Tongue (tissue), 2 donors: ENCODE data around the gene ARFIP2. TPM values are rescaled to one million over a fixed set of nuclear protein-coding genes. Genes with fewer than 3 reads are reported as not detected.

Experiments used
- DNase-seq: peaks from one replicate; pipeline ENCODE4 v3.0.0-alpha.2; 2015
- total RNA-seq: library from RNA; depleted of rRNA; stranded (reverse); fragments of >200 nt; gene quantifications from one replicate; pipeline ENCODE4 v1.2.3, GENCODE V29; 2014

The ARFIP2 gene
- total RNA-seq, 1 donor from 2014 or later = 31.8 TPM

DNA sequence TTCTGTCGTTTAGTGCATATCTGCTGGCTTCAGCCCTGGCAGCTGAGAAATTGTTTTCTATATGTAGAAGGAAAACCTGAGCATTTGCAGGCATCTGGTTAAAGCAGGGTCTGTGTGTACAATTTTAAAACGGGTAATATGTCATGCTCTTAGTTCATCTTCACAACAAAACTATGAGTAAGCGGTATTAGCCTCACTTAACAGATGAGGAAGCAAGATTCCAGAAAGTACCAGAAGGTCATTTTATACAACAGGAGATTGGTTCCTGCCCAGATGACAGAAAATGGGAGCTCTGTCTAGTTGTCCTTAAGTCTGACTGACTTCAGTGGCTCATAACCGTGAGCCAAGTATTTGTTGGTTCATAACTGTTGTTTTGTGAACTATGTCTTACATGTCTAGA is 1.3 kb upstream of the ARFIP2 start:
- no peak for DNase-seq

DNA sequence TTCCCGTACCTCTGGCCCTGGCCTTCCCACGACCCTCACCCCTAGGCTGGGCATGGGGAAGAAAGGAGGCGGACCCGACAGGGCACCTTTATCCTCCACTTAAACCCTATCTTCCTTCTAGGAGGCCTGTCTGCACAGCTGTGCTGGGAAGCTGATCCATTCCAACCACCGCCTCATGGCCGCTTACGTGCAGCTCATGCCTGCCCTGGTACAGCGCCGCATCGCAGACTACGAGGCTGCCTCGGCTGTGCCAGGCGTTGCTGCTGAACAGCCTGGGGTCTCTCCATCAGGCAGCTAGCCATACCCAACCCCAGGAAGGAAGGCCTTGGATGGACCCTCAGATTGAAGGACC is 769 bp upstream of the ARFIP2 start:
- peak; percentile 32 for DNase-seq

DNA sequence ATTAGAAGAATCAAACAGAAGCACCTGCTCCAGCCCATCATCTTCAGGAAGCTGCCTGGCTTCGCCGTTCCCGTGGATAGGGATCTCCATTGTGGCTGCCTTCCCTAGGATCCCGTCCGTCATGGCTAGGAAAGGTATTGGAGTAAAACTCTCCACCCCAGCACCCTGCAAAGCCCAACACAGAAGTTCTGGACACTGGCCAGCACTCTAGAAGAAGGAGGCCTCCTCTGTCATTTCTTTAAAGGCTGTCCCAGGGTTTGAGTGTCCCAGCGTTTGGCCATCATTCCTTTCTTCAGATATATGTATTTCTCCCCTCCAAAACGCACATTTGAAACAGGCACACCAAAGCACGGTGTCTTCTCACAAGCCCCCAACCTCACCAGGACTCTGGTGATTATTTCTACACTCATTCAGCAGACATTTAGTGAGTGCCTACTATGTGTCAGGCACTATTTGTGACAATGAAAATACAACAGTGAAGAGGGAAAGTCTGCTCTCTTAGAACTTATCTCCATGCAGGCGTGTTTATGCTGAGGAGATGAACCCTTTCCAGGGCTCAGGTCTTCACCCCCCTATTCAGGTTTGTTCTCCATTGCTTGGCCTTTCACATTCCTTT is 724 bp downstream of the ARFIP2 start:
- DNase-seq = no peak

DNA sequence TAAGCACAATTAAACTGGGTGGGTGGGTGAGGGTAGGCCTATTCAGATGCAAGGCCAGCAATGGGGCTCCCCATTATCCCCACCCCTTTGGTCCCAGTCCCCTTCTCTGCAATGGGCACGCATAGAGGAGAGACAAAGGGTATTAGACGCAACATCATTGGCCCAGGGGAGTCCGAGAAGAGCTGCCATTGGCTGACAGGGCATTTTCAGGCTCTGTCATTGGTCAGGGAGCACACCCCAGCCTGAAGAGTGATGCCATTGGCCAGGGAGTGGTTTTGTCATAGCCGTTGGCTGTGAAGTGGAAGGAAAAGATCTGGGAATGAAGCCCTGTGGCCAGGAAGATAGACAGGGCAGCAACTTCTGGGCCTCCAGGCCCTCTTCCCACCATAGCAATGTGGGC is 4.6 kb downstream of the ARFIP2 start:
- DNase-seq = no peak

DNA sequence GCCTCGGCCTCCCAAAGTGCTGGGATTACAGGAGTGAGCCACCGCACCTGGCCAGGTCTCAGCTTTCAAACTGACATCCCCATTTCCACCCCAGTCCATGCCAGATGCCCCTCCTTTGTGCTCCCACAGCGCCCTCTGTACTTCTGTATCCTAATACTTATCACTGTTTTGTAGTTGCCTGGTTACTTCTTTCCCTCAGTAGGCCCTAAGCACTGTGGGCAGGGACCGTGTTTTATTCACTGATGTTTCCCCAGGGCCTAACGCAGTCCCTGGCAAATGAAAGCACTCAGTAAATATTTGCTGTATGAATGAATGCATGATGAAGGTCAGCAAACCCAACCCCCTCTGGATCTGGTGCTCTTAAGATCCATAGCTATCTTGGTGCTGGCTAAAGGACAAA is 5.2 kb downstream of the ARFIP2 start:
- no peak for DNase-seq

DNA sequence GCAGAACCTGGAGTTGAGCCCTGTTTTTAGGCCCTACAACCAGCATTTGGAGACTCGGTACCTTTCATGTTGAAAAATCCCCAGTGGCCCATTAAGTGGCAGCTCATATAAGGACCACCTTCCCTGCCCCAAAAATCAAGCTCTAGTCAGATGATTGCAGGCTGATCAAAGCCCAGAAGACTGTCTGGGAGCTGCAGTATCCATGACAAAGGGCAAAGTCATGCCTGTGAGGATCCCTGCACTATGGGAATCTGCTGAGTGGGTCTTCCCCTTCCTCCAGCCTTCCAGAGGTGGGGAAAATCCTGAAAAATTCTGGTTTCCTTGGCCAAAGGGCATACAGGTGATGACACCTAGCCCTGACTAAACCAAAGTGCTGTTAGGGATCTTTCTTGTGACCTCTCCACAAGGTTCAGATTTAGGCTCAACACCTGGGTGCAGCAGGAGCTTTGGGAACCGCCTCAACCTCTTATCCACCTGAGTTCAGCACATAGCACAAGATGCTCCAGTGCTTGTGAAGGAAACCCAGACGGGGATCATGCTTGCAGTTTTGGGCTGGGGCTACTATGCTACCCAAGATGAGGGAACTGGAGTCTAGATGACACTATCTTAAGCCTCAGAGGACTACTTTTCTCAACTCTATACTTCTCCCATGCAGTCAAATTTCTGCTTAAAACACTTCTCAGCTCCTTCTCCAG is 6.2 kb downstream of the ARFIP2 start:
- no peak for DNase-seq

DNA sequence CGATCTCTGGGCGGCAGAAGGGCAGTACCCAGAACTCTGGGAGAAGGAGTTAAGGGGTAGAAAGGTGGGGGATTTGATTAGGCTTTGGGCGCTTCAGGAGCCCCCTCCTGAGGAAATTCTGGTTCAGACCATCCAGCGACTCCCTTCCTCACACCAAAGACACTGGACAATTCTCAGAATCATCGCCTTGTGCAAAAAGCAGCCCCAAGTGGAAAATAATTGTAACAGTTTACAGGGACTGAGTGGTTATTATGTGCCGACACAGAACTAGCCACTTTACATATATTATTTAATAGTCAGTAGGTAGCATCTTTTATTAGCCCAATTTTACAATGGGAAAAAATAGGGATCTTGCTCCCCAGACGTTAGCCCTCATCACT is 6.7 kb downstream of the ARFIP2 start:
- no peak for DNase-seq

DNA sequence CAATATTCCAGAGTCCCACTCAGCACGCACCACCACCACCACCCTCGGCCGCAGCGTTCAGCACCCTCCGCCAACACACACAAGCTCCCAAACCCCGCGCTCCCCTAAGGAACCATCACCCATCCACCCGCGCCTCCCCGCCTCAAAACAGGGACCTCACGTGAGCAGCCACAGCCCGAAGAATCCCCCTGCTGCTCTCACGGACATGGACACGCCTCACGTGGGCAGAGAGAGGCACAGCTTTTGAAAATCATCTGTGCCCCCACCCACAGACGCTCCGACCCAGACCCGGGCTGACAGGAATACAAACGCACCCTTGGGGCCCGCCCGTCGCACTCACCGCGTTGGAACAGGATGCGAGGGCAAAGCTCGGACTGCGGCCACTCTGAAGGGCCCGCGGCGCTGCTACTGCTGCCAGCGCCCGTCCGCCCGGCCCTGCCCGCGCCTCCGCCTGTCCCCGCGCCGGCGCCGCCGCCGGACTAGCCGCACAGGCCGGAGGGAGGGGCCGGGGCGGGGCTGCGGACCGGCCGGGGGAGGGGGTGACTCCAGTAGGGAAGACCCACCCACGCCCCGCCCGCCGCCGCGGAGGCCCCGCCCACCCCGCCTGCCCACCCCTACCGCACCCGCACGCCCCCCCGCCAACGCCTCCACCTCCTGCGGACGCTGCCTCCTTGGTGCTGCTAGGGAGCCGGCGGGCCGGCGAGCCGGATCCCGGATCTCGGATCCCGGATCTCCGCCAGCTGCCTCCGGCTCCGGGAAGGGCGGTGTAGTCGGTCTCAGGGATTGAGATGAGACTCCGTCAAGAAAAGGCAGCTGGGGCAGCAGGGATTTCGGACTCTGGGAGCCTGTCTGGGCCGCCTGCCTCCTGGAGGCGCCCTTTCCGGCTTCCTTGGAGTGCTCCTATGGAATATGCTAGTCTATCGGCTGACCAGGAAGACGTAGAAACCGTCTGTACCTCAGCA is 7.4 kb downstream of the ARFIP2 start, which contains the start of gene TRIM3:
TSS of gene TRIM3 (minus strand) at position 491 of the 962 bp plus-strand sequence. CDS start 8,246 bp downstream, outside the sequence.
- DNase-seq = peak; percentile 95

DNA sequence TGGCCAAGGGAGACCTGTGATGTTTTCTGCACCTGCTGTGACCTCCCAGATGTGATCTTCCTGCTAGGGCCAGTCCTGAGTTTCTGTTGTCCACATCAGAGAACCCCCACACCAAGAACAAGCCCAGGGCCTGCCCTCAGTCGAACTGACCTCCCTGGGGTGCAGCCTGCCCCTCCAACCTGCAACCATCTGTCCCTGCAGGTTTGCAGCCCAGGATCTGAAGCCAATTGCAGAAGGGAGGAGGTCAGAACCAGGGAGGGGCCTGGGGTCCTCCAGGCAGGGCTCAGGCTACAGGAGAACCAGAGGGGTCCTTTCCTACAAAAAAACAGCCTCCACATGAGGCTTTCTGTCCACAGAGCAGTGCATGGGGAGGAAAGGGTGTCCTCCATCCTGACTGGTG is 8.2 kb downstream of the ARFIP2 start:
- no peak for DNase-seq

DNA sequence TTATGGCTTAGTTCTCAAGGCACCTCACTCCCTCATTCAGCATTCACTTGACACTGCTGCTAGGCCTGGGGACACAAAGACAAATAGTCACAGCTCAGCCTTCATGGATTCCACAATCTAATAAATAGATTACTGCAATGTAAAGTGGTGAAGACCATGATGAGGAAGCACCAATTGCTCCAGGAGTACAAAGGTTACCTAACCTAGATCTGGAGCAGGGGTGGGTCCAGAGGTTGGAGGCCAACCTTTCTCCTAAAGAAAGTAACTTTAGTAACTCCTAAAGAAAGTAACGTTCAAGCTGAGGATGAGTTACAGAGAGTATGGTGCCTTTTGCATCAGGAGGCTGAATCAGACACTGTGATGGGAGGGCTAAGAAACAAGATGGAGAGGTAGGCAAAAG is 11.5 kb downstream of the ARFIP2 start:
- no peak for DNase-seq

DNA sequence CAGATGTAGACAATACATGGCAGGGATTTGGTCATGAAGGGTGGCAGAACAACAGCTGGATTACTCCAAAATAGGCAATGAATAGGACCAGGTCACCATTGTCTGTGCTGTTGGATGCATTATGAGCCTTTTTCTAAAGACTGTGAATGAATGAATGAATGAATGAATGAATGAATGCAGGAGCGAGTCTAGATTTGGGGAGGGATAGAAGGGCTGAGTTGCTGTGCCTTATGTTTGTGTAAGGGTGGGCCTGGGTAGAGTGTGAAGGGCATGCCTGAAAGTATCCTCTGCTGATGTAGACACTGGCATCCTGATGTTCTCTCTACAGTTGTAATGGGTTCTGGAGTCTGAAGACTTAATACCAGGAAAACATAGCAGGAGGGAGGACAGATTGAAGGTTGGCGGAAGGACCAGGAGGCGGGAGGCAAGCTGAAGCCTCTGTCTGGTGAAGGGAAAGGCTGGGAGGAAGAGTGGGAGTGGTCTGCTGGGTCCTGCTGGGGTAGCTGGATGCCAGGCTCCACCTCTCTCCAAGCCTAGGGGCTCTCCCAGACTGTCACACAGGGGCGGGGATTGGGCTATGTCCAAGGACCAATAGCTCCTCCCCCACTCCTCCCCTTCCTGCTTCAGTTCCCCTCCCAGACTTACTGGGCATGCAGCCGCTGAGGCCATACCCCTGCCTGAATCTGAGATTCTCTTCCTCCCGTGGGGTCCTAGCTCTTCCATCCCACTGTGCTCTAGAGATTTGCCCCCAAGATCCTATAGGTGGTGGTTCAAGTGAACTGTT is 12.2 kb downstream of the ARFIP2 start:
- DNase-seq = peak; percentile 90

DNA sequence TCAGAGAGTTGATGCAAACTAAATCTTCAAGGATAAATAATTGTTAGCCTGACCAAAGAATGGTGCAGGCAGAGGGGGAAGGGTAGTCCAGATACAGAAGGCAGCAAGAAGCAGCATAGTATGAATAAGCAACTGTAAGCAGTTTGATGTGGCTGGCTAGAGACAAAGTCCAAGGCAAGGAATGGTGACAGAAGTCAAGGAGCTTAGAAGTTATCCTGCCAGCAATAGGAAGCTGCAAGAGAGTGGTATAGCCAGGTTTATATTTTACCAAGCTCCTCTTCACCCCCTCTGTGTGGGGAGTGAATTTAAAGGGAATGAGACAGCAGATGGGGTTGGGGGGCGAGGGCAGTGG is 22.1 kb downstream of the ARFIP2 start:
- no peak for DNase-seq

DNA sequence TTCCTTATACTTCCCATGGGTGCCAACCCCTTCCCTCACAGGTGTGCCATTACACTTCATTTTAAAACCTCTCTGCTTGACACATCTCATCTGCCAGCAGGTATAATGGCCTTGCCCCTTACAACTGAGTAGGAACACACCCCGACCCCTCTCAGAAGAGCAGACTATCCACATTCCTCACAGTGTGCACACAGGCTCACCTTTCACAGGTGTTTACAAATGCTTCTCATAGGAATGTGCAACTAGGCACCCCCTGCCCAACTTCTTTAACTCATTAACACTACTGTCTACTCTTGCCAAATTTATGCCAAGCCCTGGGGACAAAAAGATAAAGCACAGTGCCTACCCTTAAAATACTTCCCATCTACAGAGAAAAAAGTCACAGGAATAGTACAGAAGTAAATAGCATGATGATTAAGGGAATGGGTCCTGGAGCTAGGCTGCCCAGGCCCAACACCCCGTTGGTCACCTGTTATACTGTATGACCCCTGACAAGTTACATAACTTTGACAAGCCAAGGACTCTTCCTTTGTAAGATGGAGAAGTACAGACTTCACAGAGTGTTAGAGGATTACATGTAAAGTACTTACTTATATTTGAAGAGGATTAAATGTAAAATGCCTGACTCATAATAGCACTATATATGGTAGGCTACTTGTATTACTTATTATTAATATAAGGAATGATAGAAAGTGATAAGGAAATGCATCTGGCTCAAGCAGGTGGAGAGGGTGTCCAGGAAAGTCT is 22.6 kb downstream of the ARFIP2 start:
- no peak for DNase-seq

DNA sequence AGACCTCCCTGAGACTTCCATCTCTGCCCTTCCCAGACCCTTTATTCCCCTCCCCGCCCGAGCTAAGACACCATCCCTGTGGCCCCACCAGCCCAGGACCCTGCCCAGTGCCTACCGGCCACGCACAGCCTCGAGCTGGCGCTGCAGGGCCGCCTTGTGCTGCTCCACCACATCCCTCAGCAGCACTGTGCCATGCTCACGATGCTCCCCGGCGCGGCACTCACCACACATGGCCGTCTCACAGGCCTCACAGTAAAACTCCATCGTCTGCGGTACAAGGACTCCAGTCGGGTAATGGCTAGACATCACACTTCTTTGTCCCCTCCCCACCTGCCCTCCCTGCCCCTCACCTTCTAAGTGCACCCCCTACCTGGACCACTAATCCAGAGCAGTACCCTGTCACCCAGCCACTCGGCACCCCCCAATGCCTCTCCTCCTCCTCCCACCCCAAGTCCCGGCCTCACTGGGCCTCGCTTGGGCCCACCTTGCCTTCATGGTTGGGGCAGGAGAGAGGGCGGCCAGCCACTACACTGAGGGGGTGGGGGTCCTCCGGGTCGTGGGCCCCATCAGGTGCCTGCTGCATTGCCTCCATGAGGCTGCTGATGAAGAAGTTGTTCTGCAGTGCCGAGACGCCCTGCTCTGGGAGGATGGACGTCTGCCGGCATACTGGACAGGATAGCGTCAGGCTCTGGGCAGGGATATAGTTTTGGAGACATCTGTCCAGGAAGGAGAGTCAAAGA is 23.4 kb downstream of the ARFIP2 start:
- no peak for DNase-seq

DNA sequence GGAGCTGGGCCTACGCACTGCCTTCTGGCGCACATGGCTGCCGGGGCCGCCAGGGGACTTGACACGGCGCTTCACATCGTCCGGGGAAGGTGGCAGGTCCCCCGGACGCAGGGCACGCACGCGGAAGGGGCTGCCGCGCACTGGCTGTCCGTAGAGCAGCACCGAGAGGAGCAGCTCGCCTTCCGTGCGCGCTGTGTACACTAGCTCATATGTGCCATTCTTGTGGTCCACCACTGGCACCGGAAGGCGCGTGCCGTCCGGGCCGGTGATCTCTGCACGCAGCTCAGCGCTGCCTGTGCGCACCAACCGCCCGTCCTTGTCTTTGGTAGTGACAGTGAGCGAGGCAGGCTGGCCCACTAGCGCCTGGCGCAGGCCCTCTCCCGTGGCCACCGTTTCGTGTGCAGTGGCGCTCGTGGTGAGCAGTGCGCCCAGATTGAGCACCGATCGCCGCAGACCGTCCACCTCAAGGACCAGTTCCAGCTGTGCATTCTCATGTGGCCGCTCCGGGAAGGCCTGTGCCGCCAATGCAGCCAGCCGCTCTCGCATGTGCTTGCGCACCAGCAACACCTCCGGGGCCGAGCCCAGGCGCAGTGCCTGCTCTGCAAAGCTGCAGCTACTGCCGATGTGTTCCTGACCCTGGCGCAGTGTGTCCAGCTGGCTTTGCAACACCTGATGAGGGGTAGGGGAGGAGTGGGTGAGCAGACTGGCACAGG is 24.6 kb downstream of the ARFIP2 start:
- no peak for DNase-seq

DNA sequence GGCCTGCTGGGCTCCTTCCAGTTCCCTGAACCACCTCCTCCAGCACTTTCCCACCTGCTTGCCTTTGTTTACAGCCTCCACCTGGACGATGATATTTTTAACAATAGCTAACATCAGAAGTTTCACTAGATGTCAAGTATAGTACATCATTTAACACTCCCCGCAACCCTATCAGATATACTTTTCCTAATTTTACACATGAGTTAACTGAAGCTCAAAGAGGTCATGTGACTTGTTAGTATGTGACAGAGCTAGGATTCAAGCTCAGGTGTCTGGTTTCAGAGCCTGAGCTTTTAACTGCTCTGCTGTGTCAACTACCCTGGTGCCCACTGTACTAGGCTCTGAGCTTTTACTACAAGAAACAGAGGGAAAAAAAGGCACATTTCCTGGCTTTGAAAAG is 26.1 kb downstream of the ARFIP2 start:
- no peak for DNase-seq

DNA sequence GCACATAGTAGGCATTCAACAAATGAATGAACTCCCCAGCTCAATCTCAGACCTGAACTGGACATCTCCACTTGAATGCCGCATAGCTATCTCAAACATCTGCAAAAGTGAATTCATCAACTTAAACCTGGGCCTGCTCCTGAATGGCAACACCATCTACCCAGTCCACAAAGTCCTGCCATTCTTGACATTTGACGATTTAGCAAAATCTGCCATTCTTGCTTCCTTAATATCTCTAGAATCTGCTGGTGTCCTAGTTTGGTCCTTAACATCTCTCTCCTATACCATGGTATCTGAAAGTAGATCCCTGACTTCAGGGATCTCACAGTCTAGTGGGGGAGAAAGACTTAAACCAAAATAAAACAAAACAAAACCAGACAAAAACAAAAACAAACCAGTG is 28.0 kb downstream of the ARFIP2 start:
- DNase-seq = no peak

DNA sequence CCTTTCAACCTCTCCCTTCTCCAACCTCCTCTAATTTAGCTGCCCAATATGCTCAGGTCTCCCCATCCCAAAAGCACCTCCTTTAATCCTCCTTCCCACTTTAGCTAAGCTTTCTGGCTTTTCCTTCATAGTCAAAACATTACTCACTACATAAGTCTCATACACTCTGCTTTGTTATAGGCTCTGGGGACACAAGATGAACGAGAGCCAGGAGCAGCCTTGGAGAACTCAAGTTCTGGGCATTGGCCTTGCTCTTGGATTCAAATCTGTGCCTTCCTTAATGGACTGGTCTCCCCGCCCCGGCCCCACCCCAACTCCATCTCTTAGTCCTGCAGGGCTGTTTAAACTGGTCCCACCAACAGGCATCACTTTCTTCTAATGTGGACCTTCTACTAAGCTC is 28.9 kb downstream of the ARFIP2 start:
- DNase-seq = no peak

DNA sequence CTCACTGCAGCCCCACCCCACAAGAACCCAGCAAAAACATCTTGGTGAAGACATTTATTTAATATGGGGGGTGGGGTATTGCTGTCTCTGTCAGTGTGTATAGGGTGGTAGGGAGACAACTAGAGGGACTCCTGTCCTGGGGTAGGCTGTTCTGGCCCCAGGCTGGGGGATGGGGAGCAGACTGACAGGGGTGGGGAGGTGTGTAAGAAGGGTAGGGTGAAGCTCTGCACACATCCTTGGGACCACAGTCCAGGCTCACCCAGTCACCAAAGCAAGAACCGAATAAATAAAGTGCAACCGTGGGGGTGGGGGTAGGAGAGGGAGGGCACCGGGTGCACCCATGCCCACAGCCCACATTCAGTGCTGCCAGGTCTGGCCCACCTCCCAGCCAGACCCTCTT is 32.6 kb downstream of the ARFIP2 start:
- no peak for DNase-seq

DNA sequence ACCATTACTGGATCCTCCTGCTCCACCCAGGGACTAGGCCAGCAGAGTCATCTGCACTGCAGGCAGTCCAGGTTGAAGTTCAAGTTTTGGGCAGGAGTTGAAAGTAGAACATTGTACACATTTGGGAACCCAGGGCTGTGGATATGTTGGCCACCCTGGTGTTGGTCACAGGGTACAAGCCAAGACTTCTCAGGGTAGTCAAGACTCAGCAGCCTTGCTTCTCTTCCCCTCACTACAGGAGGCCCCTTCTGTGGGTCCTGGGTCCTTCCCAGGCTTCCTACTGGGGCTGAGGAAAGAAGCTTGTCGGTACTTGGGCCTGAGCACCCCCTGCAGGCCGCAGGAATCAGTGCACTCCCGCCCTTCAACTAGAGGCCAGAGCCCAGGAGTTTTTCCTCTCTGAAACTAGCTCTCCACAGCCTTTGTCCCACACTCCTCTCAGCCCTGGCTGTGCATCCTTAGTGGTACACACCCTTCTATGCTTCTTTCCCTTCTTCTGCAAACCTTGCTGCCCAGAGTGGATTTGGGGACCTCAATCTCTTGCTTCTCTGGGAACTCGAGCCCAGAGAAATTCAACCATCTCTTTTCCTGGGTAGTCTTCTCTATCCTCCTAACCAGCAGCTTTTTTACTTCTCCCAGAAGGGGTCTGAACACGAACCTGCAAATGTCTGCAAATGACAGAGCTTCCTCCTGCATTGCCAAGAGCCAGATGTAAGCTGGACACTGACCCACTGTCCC is 37.7 kb downstream of the ARFIP2 start:
- peak; percentile 63 for DNase-seq
